NCI-H82 (cell line): ENCODE results near the gene ATP1A2.

Experiments
- DNase-seq: peaks from one replicate; lab custom pipeline; 2025; lab: John Stamatoyannopoulos, UW

Gene ATP1A2

GRCh38 chr1:160146107-160146506 lies 30.5 kb downstream of the ATP1A2 start:
- DNase-seq, result no peak

GRCh38 chr1:160148121-160148520 lies 32.6 kb downstream of the ATP1A2 start:
- DNase-seq, result no peak

- DNase-seq, result no peak
Measured at GRCh38 chr1:160149233-160149632, 33.7 kb downstream of the ATP1A2 start.

GRCh38 chr1:160149716-160150115 lies 34.2 kb downstream of the ATP1A2 start:
- DNase-seq, result no peak

GRCh38 chr1:160151303-160151702 lies 35.7 kb downstream of the ATP1A2 start, which contains the start of gene ATP1A4:
Gene ATP1A4, plus strand, starts transcription at chr1:160151603. Its CDS starts 438 bp downstream, at chr1:160152041.
- DNase-seq, result no peak

- DNase-seq, result no peak
Measured at GRCh38 chr1:160154790-160155189, 39.2 kb downstream of the ATP1A2 start.

- DNase-seq, result no peak
Measured at GRCh38 chr1:160156361-160156760, 40.8 kb downstream of the ATP1A2 start.

- DNase-seq, result no peak
Measured at GRCh38 chr1:160157174-160157573, 41.6 kb downstream of the ATP1A2 start.

- DNase-seq, result no peak
Measured at GRCh38 chr1:160158031-160158430, 42.5 kb downstream of the ATP1A2 start.

GRCh38 chr1:160158534-160158933 lies 43.0 kb downstream of the ATP1A2 start:
- DNase-seq, result no peak

- DNase-seq, result no peak
Measured at GRCh38 chr1:160159846-160160245, 44.3 kb downstream of the ATP1A2 start.

- DNase-seq, result peak; percentile 47
Measured at GRCh38 chr1:160161965-160162705, 46.6 kb downstream of the ATP1A2 start.

GRCh38 chr1:160162931-160163330 lies 47.4 kb downstream of the ATP1A2 start:
- DNase-seq, result no peak

- DNase-seq, result no peak
Measured at GRCh38 chr1:160163615-160164014, 48.1 kb downstream of the ATP1A2 start.

GRCh38 chr1:160164121-160164520 lies 48.6 kb downstream of the ATP1A2 start:
- DNase-seq, result no peak

- no peak for DNase-seq
Measured at GRCh38 chr1:160166166-160166868, 50.8 kb downstream of the ATP1A2 start.

- no peak for DNase-seq
Measured at GRCh38 chr1:160167056-160167455, 51.5 kb downstream of the ATP1A2 start.

GRCh38 chr1:160167580-160167979 lies 52.0 kb downstream of the ATP1A2 start:
- peak; percentile 28 for DNase-seq

GRCh38 chr1:160168016-160168415 lies 52.5 kb downstream of the ATP1A2 start:
- DNase-seq, result no peak

GRCh38 chr1:160168609-160169369 lies 53.2 kb downstream of the ATP1A2 start:
- DNase-seq, result no peak

GRCh38 chr1:160169553-160170399 lies 54.2 kb downstream of the ATP1A2 start:
- DNase-seq, result no peak

- no peak for DNase-seq
Measured at GRCh38 chr1:160171354-160171753, 55.8 kb downstream of the ATP1A2 start.
